ENCODE data around the gene CHMP4A.
"Not testable (repeated sequence)": the region's sequence is repeated elsewhere in the genome, so short reads cannot be mapped to it uniquely, and the experiment has no call there.

CHMP4A gene

DNA sequence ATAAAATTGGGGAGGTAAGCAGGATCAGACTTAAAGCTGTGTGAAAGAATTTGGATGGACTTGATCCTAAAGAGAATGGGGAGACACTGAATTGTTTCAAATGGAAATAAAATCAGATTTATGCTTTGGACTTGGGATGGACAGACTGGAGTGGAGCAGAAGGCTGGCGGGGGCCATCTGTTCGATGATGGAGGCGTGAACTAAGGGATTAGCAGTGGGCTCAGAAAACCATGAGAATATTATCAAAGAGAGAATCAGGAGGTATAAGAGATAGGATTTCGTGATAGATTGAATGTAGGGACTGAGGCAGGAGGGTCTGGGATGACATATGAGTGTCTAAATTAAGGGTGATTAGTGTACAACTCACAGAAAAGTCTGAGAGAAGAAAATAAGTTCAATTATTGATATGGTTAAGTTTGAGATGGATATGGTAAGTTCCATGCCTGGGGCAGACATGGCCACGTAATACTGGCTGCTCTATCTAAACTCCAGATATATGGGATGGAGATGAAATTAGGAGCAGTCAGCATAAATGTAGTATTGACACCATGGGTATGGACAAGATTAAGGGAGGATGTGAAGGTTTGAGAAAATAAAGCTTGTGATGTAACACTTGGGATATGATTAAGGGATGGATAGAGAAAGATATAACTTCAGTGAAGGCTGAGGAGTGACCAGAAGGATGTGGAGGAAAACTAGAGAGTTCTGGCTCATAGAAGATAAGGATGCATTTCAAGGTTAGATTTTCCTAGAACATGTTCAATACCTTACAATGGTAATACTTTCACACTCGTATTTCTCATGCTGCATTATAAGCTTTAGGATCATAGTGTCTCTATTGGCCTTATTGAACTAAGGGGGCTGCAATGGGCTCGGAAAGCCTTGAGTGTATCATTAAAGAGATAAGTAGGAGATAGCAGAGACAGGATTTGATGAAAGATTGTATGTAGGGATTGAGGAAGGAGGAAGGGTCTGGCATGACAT lies 8.8 kb downstream of the CHMP4A start:
- DNase-seq (ENCODE audit: low spot score) (no peak), ATAC-seq (ENCODE audit: low read depth) (peak; percentile 31; the same call in 2 of the 3 replicates)
- Histone ChIP-seq H3K36me3 (ENCODE audit: low read depth) (peaks cover 75% of the 10 kb centered on the region), H3K9me3 (ENCODE audit: severe bottlenecking) (no peaks in the 10 kb centered on the region), H3K27ac (ENCODE audit: poor library complexity, severe bottlenecking) (no peak overlapping the region), H3K4me1 (ENCODE audit: insufficient read depth, poor library complexity, severe bottlenecking) (no peaks in the 10 kb centered on the region), H3K4me3 (ENCODE audit: severe bottlenecking) (no peak overlapping the region), H3K27me3 (ENCODE audit: insufficient read depth, poor library complexity, severe bottlenecking) (no peaks in the 10 kb centered on the region)
- TF ChIP-seq, protein P1, sequence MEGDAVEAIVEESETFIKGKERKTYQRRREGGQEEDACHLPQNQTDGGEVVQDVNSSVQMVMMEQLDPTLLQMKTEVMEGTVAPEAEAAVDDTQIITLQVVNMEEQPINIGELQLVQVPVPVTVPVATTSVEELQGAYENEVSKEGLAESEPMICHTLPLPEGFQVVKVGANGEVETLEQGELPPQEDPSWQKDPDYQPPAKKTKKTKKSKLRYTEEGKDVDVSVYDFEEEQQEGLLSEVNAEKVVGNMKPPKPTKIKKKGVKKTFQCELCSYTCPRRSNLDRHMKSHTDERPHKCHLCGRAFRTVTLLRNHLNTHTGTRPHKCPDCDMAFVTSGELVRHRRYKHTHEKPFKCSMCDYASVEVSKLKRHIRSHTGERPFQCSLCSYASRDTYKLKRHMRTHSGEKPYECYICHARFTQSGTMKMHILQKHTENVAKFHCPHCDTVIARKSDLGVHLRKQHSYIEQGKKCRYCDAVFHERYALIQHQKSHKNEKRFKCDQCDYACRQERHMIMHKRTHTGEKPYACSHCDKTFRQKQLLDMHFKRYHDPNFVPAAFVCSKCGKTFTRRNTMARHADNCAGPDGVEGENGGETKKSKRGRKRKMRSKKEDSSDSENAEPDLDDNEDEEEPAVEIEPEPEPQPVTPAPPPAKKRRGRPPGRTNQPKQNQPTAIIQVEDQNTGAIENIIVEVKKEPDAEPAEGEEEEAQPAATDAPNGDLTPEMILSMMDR (IDR thresholded peaks at IDR 0.05; ENCODE audit: poor library complexity, severe bottlenecking): no peak

DNA sequence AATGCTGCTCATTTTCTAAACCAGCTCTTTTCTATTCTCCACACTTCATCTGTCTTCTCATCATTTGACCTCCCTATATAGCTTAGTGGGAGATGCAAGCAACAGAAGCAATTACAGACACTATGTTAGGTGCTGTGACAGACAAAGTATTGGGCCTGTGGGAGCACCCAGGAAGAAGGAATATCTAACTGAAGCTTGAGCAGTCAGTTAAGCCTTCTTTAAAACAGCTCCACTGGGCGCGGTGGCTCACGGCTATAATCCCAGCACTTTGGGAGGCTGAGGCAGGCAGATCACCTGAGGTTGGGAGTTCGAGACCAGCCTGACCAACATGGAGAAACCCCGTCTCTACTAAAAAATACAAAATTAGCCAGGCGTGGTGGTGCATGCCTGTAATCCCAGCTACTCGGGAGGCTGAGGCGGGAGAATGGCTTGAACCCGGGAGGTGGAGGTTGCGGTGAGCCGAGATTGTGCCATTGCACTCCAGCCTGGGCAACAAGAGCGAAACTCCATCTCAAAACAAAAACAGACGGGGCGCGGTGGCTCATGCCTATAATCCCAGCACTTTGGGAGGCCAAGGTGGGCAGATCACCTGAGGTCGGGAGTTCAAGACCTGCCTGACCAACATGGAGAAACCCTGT lies 9.9 kb downstream of the CHMP4A start:
- H3K36me3 ChIP-seq (ENCODE audit: low read depth): peaks cover 70% of the 10 kb centered on the region
- DNase-seq (ENCODE audit: low spot score); H3K4me3 ChIP-seq (ENCODE audit: severe bottlenecking); H3K4me1 ChIP-seq (ENCODE audit: insufficient read depth, poor library complexity, severe bottlenecking); H3K27ac ChIP-seq (ENCODE audit: poor library complexity, severe bottlenecking); H3K27me3 ChIP-seq (ENCODE audit: insufficient read depth, poor library complexity, severe bottlenecking); H3K9me3 ChIP-seq (ENCODE audit: severe bottlenecking); ATAC-seq (ENCODE audit: low read depth): not testable (repeated sequence)

DNA sequence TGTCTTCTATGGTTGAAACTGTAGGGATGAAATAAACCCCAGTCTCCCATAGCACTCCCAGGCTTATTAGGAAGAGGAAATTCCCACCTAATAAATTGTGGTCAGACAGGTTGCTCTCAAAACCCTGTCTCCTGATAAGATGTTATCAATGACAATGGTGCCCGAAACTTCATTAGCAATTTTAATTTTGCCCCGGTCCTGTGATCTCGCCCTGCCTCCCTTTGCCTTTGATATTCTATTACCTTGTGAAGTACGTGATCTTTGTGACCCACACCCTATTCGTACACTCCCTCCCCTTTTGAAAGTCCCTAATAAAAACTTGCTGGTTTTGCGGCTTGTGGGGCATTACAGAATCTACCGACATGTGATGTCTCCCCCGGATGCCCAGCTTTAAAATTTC lies 10.8 kb downstream of the CHMP4A start:
- H3K27ac ChIP-seq (ENCODE audit: poor library complexity, severe bottlenecking); H3K4me1 ChIP-seq (ENCODE audit: insufficient read depth, poor library complexity, severe bottlenecking); H3K27me3 ChIP-seq (ENCODE audit: insufficient read depth, poor library complexity, severe bottlenecking); H3K9me3 ChIP-seq (ENCODE audit: severe bottlenecking); H3K4me3 ChIP-seq (ENCODE audit: severe bottlenecking); DNase-seq (ENCODE audit: low spot score); ATAC-seq (ENCODE audit: low read depth): not testable (repeated sequence)
- H3K36me3 ChIP-seq (ENCODE audit: low read depth): peaks cover 61% of the 10 kb centered on the region

DNA sequence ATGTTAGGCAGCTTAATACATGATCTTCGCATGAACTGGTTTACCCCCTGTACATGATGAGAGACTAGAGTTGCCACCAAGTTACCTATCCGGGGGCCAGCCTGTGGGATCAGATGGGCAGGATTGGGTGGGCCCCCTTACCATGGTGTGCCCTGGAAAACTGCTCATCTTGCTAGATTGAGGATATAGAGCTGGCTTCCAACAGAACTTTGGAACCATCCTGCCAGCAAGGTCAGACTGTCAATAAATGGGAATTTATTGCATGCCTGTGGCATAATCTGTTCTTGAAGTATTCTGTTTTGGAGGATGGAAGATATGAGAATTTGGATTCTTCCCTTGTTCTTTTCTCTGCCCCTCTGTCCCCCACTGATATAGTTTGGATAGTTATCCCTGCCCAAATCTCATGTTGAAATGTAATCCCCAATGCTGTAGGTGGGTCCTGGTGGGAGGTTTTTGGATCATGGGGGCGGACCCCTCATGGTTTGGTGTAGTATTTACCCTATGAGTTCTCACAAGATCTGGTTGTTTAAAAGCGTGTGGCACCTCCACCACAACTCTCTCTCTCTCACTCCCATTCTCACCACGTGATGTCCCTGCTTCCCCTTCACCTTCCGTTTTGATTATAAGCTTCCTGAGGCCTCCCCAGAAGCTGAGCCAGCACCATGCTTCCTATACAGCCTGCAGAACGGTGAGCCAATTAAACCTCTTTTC lies 14.3 kb downstream of the CHMP4A start:
- Histone ChIP-seq H3K4me1 (ENCODE audit: insufficient read depth, poor library complexity, severe bottlenecking) (peaks cover 9% of the 10 kb centered on the region), H3K36me3 (ENCODE audit: low read depth) (peaks cover 40% of the 10 kb centered on the region), H3K27me3 (ENCODE audit: insufficient read depth, poor library complexity, severe bottlenecking) (no peaks in the 10 kb centered on the region), H3K27ac (ENCODE audit: poor library complexity, severe bottlenecking) (no peak overlapping the region), H3K4me3 (ENCODE audit: severe bottlenecking) (no peak overlapping the region), H3K9me3 (ENCODE audit: severe bottlenecking) (no peaks in the 10 kb centered on the region)
- DNase-seq (ENCODE audit: low spot score) (no peak), ATAC-seq (ENCODE audit: low read depth) (no peak)
- TF ChIP-seq, protein P1 (IDR thresholded peaks at IDR 0.05; ENCODE audit: poor library complexity, severe bottlenecking): no peak

DNA sequence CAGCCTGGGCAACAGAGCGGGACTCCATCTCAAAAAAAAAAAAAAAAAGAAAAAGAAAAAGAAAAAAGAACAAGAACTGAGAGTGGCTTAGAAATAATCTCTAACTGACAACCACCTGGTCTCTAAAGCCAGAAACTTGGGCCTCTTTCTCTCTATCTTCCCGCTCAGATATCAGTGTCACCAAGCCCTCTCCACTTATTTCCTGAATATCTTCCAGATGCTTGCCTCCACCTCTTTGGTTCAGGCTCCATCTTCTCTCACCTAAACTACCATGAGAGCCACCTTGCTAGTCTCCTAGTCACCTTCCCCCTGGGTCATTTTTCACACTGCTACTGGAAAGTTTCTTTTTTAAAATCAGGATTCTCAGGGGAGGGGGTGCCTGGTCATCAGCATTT lies 16.2 kb downstream of the CHMP4A start:
- H3K4me3 ChIP-seq (ENCODE audit: severe bottlenecking): no peak overlapping the region
- TF ChIP-seq, protein P1 (IDR thresholded peaks at IDR 0.05; ENCODE audit: poor library complexity, severe bottlenecking): no peak
- no peaks in the 10 kb centered on the region for H3K27me3 ChIP-seq (ENCODE audit: insufficient read depth, poor library complexity, severe bottlenecking)
- ATAC-seq (ENCODE audit: low read depth): no peak
- H3K27ac ChIP-seq (ENCODE audit: poor library complexity, severe bottlenecking): peak overlapping the region; percentile 76
- peaks cover 9% of the 10 kb centered on the region for H3K4me1 ChIP-seq (ENCODE audit: insufficient read depth, poor library complexity, severe bottlenecking)
- H3K36me3 ChIP-seq (ENCODE audit: low read depth): peaks cover 40% of the 10 kb centered on the region
- H3K9me3 ChIP-seq (ENCODE audit: severe bottlenecking): no peaks in the 10 kb centered on the region
- no peak for DNase-seq (ENCODE audit: low spot score)
